ENCODE results near the gene EMILIN3. TPM values are rescaled to one million over a fixed set of nuclear protein-coding genes. Genes with fewer than 3 reads are reported as not detected.
A peak's percentile ranks its signal among the peaks of the same experiment; 100 is the strongest.

The EMILIN3 gene
- total RNA-seq, 4 donors from 2014 or later, result 0.20 to 0.33 (median 0.20) TPM; not detected in 1

DNA sequence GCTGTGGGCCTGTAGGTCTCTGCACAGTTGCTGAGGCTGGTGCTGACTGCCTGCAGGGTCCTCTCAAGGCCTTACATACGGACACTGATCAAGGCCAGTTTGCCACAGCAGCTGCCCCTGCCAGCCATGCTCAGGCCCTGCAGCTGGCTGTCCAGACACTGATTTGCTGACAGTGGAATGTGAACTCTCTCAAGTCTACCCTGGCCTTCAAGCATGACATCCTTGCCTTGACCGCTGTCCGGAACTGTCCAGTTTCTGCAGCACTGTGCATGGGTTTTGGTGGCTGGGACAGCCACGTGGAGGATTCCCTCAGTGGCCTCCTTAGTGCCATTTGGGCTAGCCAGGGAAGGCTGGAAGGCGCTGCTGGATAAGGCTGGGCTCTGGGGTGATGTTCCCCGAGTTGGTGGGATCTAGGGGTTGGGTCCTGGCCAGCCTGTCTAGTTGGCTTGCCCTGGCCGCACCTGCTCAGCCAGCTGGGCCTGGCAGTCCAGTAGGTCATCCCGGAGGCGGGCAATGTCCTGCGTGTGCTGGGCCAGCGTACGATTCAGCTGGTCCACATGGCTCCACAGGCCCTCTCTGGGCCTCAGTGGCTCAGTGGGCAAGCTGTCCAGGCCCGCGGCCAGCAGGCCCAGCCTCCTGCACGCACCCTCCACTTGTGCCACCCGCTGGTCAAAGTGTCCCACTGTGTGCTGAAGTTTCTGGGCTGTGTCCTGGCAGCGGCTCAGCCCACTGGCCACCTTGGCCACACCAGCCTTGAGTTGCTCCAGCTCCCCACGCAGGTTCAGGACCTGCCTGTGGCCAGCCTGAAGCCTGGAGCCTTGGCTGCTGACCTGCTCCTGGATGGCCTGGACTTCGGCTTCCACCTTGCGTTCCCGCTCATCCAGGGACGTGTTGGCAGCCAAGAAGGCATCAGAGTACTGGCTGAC, 5.5 kb downstream of the EMILIN3 start:
- H3K27me3 ChIP-seq, result peaks cover 11 to 17% (median 14%) of the 10 kb centered on the region in 3 donors
- H3K4me3 ChIP-seq, result no peak overlapping the region
- H3K9me3 ChIP-seq, result no peaks in the 10 kb centered on the region
- H3K27ac ChIP-seq, result peak overlapping the region in 2 of 4 donors; percentile 52 to 61
- TF ChIP-seq, protein P1, sequence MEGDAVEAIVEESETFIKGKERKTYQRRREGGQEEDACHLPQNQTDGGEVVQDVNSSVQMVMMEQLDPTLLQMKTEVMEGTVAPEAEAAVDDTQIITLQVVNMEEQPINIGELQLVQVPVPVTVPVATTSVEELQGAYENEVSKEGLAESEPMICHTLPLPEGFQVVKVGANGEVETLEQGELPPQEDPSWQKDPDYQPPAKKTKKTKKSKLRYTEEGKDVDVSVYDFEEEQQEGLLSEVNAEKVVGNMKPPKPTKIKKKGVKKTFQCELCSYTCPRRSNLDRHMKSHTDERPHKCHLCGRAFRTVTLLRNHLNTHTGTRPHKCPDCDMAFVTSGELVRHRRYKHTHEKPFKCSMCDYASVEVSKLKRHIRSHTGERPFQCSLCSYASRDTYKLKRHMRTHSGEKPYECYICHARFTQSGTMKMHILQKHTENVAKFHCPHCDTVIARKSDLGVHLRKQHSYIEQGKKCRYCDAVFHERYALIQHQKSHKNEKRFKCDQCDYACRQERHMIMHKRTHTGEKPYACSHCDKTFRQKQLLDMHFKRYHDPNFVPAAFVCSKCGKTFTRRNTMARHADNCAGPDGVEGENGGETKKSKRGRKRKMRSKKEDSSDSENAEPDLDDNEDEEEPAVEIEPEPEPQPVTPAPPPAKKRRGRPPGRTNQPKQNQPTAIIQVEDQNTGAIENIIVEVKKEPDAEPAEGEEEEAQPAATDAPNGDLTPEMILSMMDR (IDR thresholded peaks at IDR 0.05 in 4 of 5, conservative IDR thresholded peaks at IDR 0.05 in 1 of 5), result no peak
- TF ChIP-seq POLR2A (IDR thresholded peaks at IDR 0.05), result no peak
- in situ Hi-C loops (cut with MboI; ENCODE audit: low sequenced_read_pairs in 4 of 4), result no loop called here
- no peak for DNase-seq
- peaks cover 11 to 13% of the 10 kb centered on the region in 2 donors for H3K4me1 ChIP-seq
- intact Hi-C loops (cut with DNase I; ENCODE audit: low total_unique reads), result no loop called here
- no peak for ATAC-seq
- no peaks in the 10 kb centered on the region for H3K36me3 ChIP-seq

DNA sequence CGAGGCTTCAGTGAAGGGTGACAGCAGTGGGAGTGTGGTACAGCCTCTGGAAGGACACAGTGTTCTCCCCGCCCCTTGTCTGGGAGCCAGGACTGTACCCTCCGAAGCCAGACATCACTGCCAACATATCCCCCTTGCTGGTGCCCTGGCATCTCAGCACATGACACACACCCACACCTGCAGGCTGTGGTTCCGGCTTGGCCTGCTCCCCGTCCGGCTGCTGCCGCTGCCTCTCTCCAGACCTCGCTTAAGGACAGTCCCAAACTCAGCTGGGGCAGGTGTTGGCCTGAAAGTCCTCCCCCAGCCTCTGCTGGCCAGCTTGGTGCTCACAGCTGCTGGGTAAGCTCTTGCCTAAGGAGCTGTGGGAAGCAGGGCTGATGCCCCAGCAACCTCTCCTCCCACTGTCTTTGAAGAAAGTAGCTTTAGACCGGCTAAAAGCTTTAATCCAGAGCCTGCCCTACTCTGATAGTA, 7.0 kb downstream of the EMILIN3 start:
- intact Hi-C loops (cut with DNase I; ENCODE audit: low total_unique reads), result no loop called here
- Histone ChIP-seq H3K27me3 (peaks cover under 1 to 2% (median 2%) of the 10 kb centered on the region in 3 donors), H3K4me1 (peaks cover 8 to 13% of the 10 kb centered on the region in 2 donors), H3K27ac (peak overlapping the region in 2 of 4 donors; percentile 43 to 50), H3K9me3 (no peaks in the 10 kb centered on the region), H3K4me3 (no peak overlapping the region), H3K36me3 (no peaks in the 10 kb centered on the region)
- peak; percentile 53 to 59 for ATAC-seq
- DNase-seq, result peak; percentile 48 to 75
- TF ChIP-seq, protein P1 (IDR thresholded peaks at IDR 0.05 in 4 of 5, conservative IDR thresholded peaks at IDR 0.05 in 1 of 5), result no peak
- no peak for TF ChIP-seq POLR2A (IDR thresholded peaks at IDR 0.05)
- in situ Hi-C loops (cut with MboI; ENCODE audit: low sequenced_read_pairs in 4 of 4), result no loop called here

DNA sequence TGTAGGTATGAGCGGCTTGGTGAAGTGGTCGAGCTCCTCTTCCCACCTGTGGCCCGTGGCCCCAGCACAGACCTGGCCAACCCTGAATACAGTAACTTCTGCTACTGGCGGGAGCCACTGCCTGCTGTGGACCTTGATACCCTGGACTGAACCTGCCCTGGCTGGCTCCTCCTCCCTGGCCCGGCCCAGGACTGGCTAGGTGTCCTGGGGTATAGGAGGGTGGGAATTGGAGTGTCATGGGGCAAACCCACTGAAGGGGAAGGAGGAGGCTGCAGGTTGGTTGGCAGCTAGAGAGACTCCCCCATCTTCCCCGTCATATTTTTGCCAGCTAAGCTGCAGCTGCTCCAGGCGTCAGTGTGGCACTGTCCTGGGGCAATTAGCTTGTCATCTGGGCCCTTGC, 7.9 kb downstream of the EMILIN3 start:
- ATAC-seq, result no peak
- DNase-seq, result no peak
- peaks cover 8 to 13% of the 10 kb centered on the region in 2 donors for H3K4me1 ChIP-seq
- in situ Hi-C loops (cut with MboI; ENCODE audit: low sequenced_read_pairs in 4 of 4), result no loop called here
- H3K4me3 ChIP-seq, result no peak overlapping the region
- intact Hi-C loops (cut with DNase I; ENCODE audit: low total_unique reads), result no loop called here
- no peak for TF ChIP-seq POLR2A (IDR thresholded peaks at IDR 0.05)
- TF ChIP-seq, protein P1 (IDR thresholded peaks at IDR 0.05 in 4 of 5, conservative IDR thresholded peaks at IDR 0.05 in 1 of 5), result no peak
- H3K27me3 ChIP-seq, result no peaks in the 10 kb centered on the region
- H3K36me3 ChIP-seq, result no peaks in the 10 kb centered on the region
- H3K27ac ChIP-seq, result no peak overlapping the region
- H3K9me3 ChIP-seq, result no peaks in the 10 kb centered on the region

DNA sequence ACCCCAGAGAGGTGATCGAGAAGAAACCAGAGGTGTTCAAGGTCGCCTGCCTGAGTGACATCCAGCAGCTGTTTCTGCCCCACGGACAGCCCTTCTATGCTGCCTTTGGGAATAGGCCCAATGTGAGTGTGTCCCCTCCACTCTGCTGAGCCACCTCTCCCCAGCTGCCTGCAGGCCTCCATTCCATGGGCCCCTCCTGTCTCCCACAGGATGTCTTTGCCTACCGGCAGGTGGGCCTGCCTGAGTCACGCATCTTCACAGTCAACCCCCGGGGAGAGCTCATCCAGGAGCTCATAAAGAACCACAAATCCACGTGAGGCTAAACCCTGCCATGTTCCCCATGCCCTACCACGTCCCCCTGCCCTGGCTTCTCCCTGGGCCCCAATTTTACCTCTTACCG, 8.4 kb downstream of the EMILIN3 start:
- H3K27ac ChIP-seq, result no peak overlapping the region
- in situ Hi-C loops (cut with MboI; ENCODE audit: low sequenced_read_pairs in 4 of 4), result no loop called here
- H3K9me3 ChIP-seq, result no peaks in the 10 kb centered on the region
- H3K4me1 ChIP-seq, result peaks cover 8 to 13% of the 10 kb centered on the region in 2 donors
- intact Hi-C loops (cut with DNase I; ENCODE audit: low total_unique reads), result no loop called here
- ATAC-seq, result no peak
- DNase-seq, result no peak
- no peaks in the 10 kb centered on the region for H3K36me3 ChIP-seq
- TF ChIP-seq POLR2A (IDR thresholded peaks at IDR 0.05), result no peak
- TF ChIP-seq, protein P1 (IDR thresholded peaks at IDR 0.05 in 4 of 5, conservative IDR thresholded peaks at IDR 0.05 in 1 of 5), result no peak
- no peaks in the 10 kb centered on the region for H3K27me3 ChIP-seq
- H3K4me3 ChIP-seq, result no peak overlapping the region
